Heart right ventricle (tissue), 16 donors: Measurements from ENCODE around the gene STX16. TPM values are rescaled to one million over a fixed set of nuclear protein-coding genes. Genes with fewer than 3 reads are reported as not detected.

ENCODE experiments used
- ATAC-seq, 8 donors: fragments of 200-7000 bp; cut with Tn5 transposase; one replicate each; pipeline ENCODE4 v1.9.1; 2020; ENCODE audit warnings: mild to moderate bottlenecking in 8 of 8, moderate library complexity in 8 of 8, moderate number of reproducible peaks in 1 of 8
- DNase-seq, 2 donors: peaks; one replicate each; pipeline ENCODE4 v3.0.0-alpha.2; 2020
- H3K27ac ChIP-seq, 10 donors: fragments of 200-600 bp; sonication (generic) in 2 of 10; one replicate each; pipeline versions ENCODE4 v1.5.0 to v1.8.0; 2020 to 2022; ENCODE audit warnings: mild to moderate bottlenecking in 3 of 10
- H3K27me3 ChIP-seq, 7 donors: fragments of 200-600 bp; one replicate each; pipeline ENCODE4 v1.8.0; 2021 to 2022; ENCODE audit warnings: mild to moderate bottlenecking in 2 of 7
- H3K36me3 ChIP-seq, 9 donors: fragments of 200-600 bp; sonication (generic) in 1 of 9; one replicate each; pipeline versions ENCODE4 v1.5.0 to v1.8.0; 2020 to 2022; ENCODE audit warnings: mild to moderate bottlenecking in 2 of 9
- H3K4me1 ChIP-seq, 9 donors: fragments of 200-600 bp; sonication (generic) in 1 of 9; one replicate each; pipeline versions ENCODE4 v1.5.0 to v1.8.0; 2020 to 2022; ENCODE audit warnings: mild to moderate bottlenecking in 4 of 9
- H3K4me3 ChIP-seq, 10 donors: fragments of 200-600 bp; sonication (generic) in 2 of 10; one replicate each; pipeline versions ENCODE4 v1.5.0 to v1.8.0; 2020 to 2022; ENCODE audit warnings: mild to moderate bottlenecking in 7 of 10, moderate library complexity in 2 of 10
- H3K9me3 ChIP-seq, 11 donors: fragments of 200-600 bp in 10 of 11; sonication (generic) in 2 of 11; one replicate each; pipeline versions ENCODE4 v1.5.0 to v1.8.0; 2013 to 2022; ENCODE audit warnings: mild to moderate bottlenecking in 2 of 11, control low read depth in 1 of 11, moderate library complexity in 1 of 11
- CTCF ChIP-seq, 9 donors: fragments of 200-600 bp; sonication (generic) in 2 of 9; IDR thresholded peaks; one replicate each; pipeline versions ENCODE4 v1.5.0 to v1.8.0; 2021 to 2022; ENCODE audit warnings: antibody characterized with exemption in 9 of 9, mild to moderate bottlenecking in 5 of 9, moderate library complexity in 1 of 9
- WGBS, 2 donors: extraction: QIAGEN DNeasy Blood & Tissue Kit; methylation state at CpG; one replicate each; pipeline ENCODE4 v1.1.7; 2013; ENCODE audit warnings: inconsistent platforms in 1 of 2; 5-methylcytosine and 5-hydroxymethylcytosine counted together
- intact Hi-C, 10 donors: fragments of 100-400 bp; cut with DNase I; formaldehyde crosslinking; loops; one replicate each; pipeline versions ENCODE4 v1.11.1 to v1.14.2; 2022
- polyA plus RNA-seq, 2 donors: library from polyadenylated mRNA; stranded (reverse); fragments of 200-250 nt; gene quantifications; one replicate each; pipeline ENCODE4 v1.2.3, GENCODE V29; 2013
- total RNA-seq, 10 donors: library from RNA; stranded (reverse); fragmentation: NEBNext Ultra II Directional in 3 of 10; extraction: Animal tissue kit (Norgen Biotek cat#: 25700) in 3 of 10; gene quantifications; one replicate each; pipeline versions ENCODE4 v1.2.1 to v1.2.4, GENCODE V29; 2021 to 2023
- donor health status: Arrhythmogenic right ventricular cardiomyopathy.
- donor health status: ischemic (EF 13 %, LVEDD 7.1; RV severe dilation, severe dysfunction).
- donor health status: healthy with polysubstance abuse.
- donor health status: DM: no; HTN: yes; CAD: no.
- donor health status: DM: no; HTN: no; CAD: no.
- donor health status: ischemic (EF 25% LVEDD 6.9; RV normal size, moderate dysfunction).
- donor health status: ischemic (EF 25% LVEDD 5.7; RV mildly dilated, moderate dysfunction).
- donor health status: healthy.
- donor health status: DM: yes; HTN: yes; CAD: no.
- donor health status: Ischemic cardiomyopathy.
- donor health status: ischemic (EF 35%, LVEDD 5.7; RV mildly dilated, moderate dysfunction).
- donor health status: nonischemic (EF 11% LVEDD 7.7; RV severe dilation, severe dysfunction).
- donor health status: DM: yes; HTN: yes; CAD: no.
- donor health status: PGD.
- donor health status: ischemic (EF 29% LVEDD 5.4; RV normal size, mild dysfunction).
- donor health status: nonischemic (EF 23%, LVEDD 6.1; RV moderate dilation, normal function).

The STX16 gene
- total and polyA plus RNA-seq, 12 donors: 17.1 to 57.6 (median 27.0) TPM

- TF ChIP-seq CTCF (IDR thresholded peaks at IDR 0.05): no peak
- peaks cover 0 to 4% (median 0%) of the 10 kb centered on the region in 11 donors for H3K9me3 ChIP-seq
- no peak overlapping the region for H3K4me3 ChIP-seq
- peak in 5 of 8 donors; percentile 45 to 79 (median 55) for ATAC-seq
- WGBS, 2 donors: 41 to 49% methylated on average over 14 of the region's 14 CpGs
- H3K27me3 ChIP-seq: no peaks in the 10 kb centered on the region
- intact Hi-C loops: no loop called here
- H3K36me3 ChIP-seq: no peaks in the 10 kb centered on the region
- H3K27ac ChIP-seq: no peak overlapping the region
- peak in 1 of 2 donors; percentile 51 for DNase-seq
- H3K4me1 ChIP-seq: peaks cover 0 to 18% (median 6%) of the 10 kb centered on the region in 9 donors
Observed at GRCh38 chr20:58612121-58612691, 38.9 kb upstream of the STX16 start.

- WGBS, 2 donors: 92 to 93% methylated on average over 17 of the region's 17 CpGs
- Histone ChIP-seq H3K4me3 (no peak overlapping the region), H3K9me3 (peaks cover 0 to 7% (median 0%) of the 10 kb centered on the region in 11 donors), H3K36me3 (no peaks in the 10 kb centered on the region), H3K27ac (no peak overlapping the region), H3K27me3 (peaks cover 0 to 4% (median 0%) of the 10 kb centered on the region in 7 donors), H3K4me1 (peaks cover 0 to 18% (median 6%) of the 10 kb centered on the region in 9 donors)
- DNase-seq (no peak), ATAC-seq (no peak)
- TF ChIP-seq CTCF (IDR thresholded peaks at IDR 0.05): no peak
- intact Hi-C loops: no loop called here
Observed at GRCh38 chr20:58613061-58613854, 37.8 kb upstream of the STX16 start.

DNA sequence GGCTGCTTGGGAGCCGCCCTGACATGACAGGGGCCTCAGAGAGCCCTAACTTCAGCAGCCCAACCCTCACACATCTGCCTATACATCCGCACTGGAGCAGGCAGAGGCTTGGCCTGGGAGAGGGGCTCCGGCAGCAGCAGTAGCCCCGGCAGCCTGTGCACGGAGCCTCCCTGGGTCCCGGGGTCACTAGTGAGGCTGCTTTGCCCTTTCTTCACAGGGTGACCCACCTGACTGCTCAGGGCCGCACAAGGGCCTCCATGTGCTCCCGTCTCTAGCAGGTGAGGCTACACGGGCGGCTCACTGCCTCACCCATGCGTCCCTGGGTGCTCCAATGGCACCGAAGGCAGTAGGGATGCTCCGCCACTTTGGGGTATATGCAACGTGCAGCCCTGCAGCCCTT is 36.7 kb upstream of the STX16 start:
- Histone ChIP-seq H3K9me3 (peaks cover 0 to 7% (median 0%) of the 10 kb centered on the region in 11 donors), H3K27ac (no peak overlapping the region), H3K36me3 (no peaks in the 10 kb centered on the region), H3K4me3 (no peak overlapping the region), H3K27me3 (peaks cover 0 to 12% (median 3%) of the 10 kb centered on the region in 7 donors), H3K4me1 (peaks cover 0 to 18% (median 6%) of the 10 kb centered on the region in 9 donors)
- DNase-seq: no peak
- no peak for TF ChIP-seq CTCF (IDR thresholded peaks at IDR 0.05)
- ATAC-seq: no peak
- intact Hi-C loops: no loop called here
- WGBS, 2 donors: 90 to 91% methylated on average over 14 of the region's 14 CpGs

DNA sequence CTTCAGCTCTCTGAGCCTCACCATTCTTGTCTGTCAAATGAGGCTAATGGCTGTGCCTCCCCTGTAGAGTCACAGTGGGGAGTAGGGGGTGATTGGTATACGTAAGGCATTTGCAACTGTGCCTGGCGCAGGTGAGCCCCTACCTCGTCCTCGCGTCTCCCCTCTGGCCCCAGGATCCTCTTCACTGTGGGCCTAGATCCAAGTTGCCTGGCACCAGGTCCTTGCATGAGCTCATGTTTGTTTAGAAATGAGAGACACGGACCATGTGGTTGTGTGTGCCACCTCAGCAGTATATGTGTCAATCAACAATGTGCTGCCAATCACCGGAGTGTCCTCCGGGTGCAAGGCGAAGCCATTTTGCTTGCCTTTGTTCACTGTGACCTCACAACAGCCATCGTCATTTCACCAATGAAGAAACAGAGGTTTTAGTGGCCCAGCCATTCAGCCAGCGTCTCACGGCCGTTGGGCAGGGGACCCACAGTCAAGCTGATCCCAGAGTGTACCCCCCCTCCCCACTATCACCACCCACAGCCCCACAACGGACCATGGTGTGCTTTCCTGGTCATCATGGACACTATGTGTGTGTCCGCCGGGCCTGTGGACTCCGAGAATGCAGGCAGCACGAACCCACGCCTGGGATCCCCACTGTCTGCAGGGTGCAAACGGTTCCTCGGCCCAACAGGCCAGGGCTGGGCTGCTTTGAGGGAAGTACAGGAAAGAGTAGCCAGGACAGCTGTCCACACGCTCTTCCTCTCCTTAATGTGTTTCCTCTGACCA is 35.9 kb upstream of the STX16 start:
- no peak for DNase-seq
- H3K4me3 ChIP-seq: no peak overlapping the region
- no peaks in the 10 kb centered on the region for H3K36me3 ChIP-seq
- ATAC-seq: no peak
- H3K4me1 ChIP-seq: peaks cover 0 to 18% (median 6%) of the 10 kb centered on the region in 9 donors
- no peak overlapping the region for H3K27ac ChIP-seq
- intact Hi-C loops: no loop called here
- no peak for TF ChIP-seq CTCF (IDR thresholded peaks at IDR 0.05)
- H3K9me3 ChIP-seq: peaks cover 0 to 7% (median 0%) of the 10 kb centered on the region in 11 donors
- 86 to 87% methylated on average over 22 of the region's 22 CpGs for WGBS, 2 donors
- peaks cover 0 to 20% (median 6%) of the 10 kb centered on the region in 7 donors for H3K27me3 ChIP-seq
